ENCODE measurements around the gene CRACR2B. TPM values are rescaled to one million over a fixed set of nuclear protein-coding genes. Genes with fewer than 3 reads are reported as not detected.

The CRACR2B gene
- total RNA-seq, 1 donor from 2014 or later, result 0.57 TPM

DNA sequence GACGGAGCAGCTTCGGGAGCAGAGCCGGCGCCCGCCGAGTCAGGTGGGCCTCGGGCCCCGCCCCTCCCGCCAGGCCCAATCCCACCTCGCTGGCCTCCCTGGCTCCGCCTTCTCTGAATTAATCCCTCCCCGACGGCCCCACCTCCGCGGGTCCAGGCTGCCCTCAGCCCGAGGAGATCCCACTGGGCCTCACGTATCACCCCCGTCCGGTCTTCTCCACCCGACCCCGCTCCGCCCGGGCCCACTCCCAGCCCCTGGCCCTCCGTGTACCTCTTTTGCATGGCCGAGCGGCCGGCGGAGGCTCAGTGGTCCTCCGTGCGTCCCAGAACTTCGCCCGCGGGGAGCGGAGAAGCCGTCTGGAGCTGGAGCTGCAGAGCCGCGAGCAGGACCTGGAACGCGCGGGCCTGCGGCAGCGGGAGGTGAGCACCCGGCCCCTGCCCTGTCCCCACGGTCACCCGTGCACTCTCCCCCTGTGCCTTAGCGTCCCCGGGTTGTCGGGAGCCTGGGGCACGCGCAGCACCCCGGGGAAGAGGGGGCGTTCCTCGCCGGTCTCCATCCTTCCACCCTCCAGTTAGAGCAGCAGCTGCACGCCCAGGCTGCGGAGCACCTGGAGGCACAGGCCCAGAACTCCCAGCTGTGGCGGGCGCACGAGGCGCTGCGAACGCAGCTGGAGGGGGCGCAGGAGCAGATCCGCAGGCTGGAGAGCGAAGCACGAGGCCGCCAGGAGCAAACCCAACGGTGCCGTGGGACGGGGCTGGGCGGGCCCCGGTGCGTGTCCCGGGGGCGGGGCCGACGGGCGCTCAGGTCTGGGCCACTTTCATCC, 2.8 kb downstream of the CRACR2B start:
- Mint-ChIP-seq H3K27ac (ENCODE audit: unreplicated experiment) (no peak overlapping the region), H3K27me3 (ENCODE audit: low read depth) (no peaks in the 10 kb centered on the region), H3K9me3 (ENCODE audit: low read depth) (no peaks in the 10 kb centered on the region), H3K4me3 (ENCODE audit: unreplicated experiment) (peak overlapping the region; percentile 61), H3K36me3 (ENCODE audit: low read depth) (no peaks in the 10 kb centered on the region), H3K4me1 (ENCODE audit: low read depth) (peaks cover 61% of the 10 kb centered on the region)
- TF ChIP-seq, protein P1, sequence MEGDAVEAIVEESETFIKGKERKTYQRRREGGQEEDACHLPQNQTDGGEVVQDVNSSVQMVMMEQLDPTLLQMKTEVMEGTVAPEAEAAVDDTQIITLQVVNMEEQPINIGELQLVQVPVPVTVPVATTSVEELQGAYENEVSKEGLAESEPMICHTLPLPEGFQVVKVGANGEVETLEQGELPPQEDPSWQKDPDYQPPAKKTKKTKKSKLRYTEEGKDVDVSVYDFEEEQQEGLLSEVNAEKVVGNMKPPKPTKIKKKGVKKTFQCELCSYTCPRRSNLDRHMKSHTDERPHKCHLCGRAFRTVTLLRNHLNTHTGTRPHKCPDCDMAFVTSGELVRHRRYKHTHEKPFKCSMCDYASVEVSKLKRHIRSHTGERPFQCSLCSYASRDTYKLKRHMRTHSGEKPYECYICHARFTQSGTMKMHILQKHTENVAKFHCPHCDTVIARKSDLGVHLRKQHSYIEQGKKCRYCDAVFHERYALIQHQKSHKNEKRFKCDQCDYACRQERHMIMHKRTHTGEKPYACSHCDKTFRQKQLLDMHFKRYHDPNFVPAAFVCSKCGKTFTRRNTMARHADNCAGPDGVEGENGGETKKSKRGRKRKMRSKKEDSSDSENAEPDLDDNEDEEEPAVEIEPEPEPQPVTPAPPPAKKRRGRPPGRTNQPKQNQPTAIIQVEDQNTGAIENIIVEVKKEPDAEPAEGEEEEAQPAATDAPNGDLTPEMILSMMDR (IDR thresholded peaks at IDR 0.05), result no peak
- no peak for DNase-seq (ENCODE audit: low spot score)

DNA sequence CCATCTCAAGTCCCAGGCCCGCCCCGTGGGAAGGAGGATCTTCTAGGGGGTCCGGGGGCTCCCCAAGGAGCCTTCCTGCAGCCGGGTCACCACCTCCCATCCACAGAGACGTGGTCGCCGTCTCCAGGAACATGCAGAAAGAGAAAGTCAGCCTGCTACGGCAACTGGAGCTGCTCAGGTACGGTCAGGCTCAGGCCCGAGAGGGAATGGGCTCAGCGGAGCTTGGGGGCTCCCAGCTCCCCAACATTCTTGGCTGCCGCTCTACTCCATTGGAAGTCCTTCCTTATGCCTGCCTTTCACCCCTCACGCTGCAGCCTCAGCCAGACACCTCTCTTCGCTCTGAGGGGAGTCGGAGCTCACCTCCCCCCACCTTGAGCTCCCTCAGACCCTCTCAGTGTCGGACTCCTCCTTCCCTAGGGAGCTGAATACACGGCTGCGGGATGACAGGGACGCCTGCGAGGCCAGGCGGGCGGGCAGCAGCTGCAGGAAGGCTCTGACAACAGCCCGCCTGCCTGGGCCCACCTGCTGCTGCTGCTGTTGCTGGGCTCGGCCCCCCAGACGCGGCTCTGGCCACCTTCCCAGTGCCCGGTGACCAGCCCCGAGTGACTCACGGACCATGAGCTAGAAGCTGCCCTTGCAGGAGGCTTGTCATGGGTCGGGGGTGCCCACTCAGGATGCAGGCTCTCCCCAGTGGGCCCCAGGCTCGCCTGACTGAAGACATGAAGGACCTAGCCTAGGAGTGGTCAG, 3.6 kb downstream of the CRACR2B start:
- Mint-ChIP-seq H3K9me3 (ENCODE audit: low read depth) (no peaks in the 10 kb centered on the region), H3K27ac (ENCODE audit: unreplicated experiment) (peak overlapping the region; percentile 87), H3K4me3 (ENCODE audit: unreplicated experiment) (peak overlapping the region; percentile 60), H3K4me1 (ENCODE audit: low read depth) (peaks cover 61% of the 10 kb centered on the region), H3K36me3 (ENCODE audit: low read depth) (no peaks in the 10 kb centered on the region), H3K27me3 (ENCODE audit: low read depth) (no peaks in the 10 kb centered on the region)
- TF ChIP-seq, protein P1 (IDR thresholded peaks at IDR 0.05), result no peak
- DNase-seq (ENCODE audit: low spot score), result no peak

DNA sequence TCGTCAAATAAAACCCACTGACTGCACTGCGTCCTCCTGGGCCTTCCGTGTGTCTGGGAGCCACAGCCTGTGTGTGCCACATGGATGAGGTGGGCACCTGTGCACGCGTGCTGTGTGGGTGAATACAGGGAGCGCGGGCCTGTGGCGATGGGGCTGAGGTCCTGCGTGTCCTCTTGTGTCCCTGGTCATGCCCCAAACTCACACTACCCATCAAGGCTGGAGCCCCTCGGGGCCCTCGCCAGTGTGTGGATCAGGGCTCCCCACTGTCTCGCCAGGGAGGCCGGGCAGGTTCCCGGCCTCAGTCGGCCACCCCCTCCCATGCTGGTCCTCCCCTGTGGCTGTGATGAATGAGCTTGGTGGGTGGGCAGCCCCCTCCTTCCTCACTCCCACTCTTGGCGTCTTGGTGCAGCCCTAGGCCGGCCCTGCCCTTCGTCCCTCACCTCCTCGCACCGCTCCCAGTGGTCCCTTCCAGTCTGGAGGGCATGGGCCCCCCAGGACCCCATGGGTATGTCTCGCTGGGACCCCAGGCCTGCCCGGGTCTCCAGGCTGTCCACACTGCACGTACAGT, 4.3 kb downstream of the CRACR2B start:
- peak overlapping the region; percentile 61 for H3K4me3 Mint-ChIP-seq (ENCODE audit: unreplicated experiment)
- DNase-seq (ENCODE audit: low spot score), result no peak
- no peaks in the 10 kb centered on the region for H3K36me3 Mint-ChIP-seq (ENCODE audit: low read depth)
- no peaks in the 10 kb centered on the region for H3K9me3 Mint-ChIP-seq (ENCODE audit: low read depth)
- no peaks in the 10 kb centered on the region for H3K27me3 Mint-ChIP-seq (ENCODE audit: low read depth)
- H3K27ac Mint-ChIP-seq (ENCODE audit: unreplicated experiment), result peak overlapping the region; percentile 87
- H3K4me1 Mint-ChIP-seq (ENCODE audit: low read depth), result peaks cover 57% of the 10 kb centered on the region
- TF ChIP-seq, protein P1 (IDR thresholded peaks at IDR 0.05), result no peak

DNA sequence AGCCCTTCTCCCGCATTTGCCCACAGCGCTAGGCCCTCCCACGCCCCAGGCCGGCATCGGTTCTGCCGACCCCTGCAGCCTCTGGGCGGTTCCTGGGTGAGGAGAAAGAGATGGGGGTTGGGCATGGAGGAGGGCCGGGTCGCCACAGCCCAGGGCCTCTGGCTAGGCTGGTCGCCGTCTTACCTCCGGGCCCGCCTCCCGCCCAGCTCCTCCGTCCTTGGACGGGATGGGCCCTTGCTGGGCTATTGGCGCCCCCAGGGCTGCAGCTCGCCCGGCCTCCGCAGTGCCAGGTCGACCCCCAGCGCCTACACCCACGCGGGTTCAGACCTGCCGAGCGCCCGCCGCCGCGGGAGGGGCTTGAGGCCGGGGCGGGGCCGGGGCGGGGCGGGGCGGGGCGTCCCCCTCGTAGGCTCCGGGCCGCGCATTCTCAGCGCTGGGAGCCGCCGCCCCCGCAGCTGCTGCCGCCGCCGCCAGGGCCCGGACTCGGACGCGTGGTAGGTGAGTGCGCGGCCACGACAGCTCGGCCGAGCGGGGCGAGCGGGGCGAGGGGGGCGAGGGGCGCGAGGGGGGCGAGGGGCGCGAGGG, 4.9 kb downstream of the CRACR2B start, which contains the start of gene CD151:
Gene CD151 (plus strand): TSS at position 424 of the 585 bp plus-strand sequence. CDS start 3,118 bp downstream, outside the sequence.
- Mint-ChIP-seq H3K4me3 (ENCODE audit: unreplicated experiment) (peak within 1 kb of the TSS; percentile 85), H3K27me3 (ENCODE audit: low read depth) (no peaks in the 10 kb centered on the region), H3K9me3 (ENCODE audit: low read depth) (no peaks in the 10 kb centered on the region), H3K27ac (ENCODE audit: unreplicated experiment) (peak within 1 kb of the TSS; percentile 96), H3K36me3 (ENCODE audit: low read depth) (peaks cover 2% of the 10 kb centered on the region), H3K4me1 (ENCODE audit: low read depth) (peaks cover 55% of the 10 kb centered on the region)
- TF ChIP-seq, protein P1 (IDR thresholded peaks at IDR 0.05), result no peak
- DNase-seq (ENCODE audit: low spot score), result no peak

All from chondrocyte (in vitro differentiated cells).